Vagina (tissue), 2 donors: ENCODE measurements around the gene TRPV3. TPM values are rescaled to one million over a fixed set of nuclear protein-coding genes. Genes with fewer than 3 reads are reported as not detected.
"Not testable (repeated sequence)": the region's sequence is repeated elsewhere in the genome, so short reads cannot be mapped to it uniquely, and the experiment has no call there.

ENCODE experiments used
- DNase-seq, 2 donors: peaks; one replicate each; pipeline ENCODE4 v3.0.0-alpha.2; 2017; ENCODE audit errors: extremely low spot score in 2 of 2
- H3K27ac ChIP-seq: fragments of 200-600 bp; sonication (generic); one replicate; pipeline ENCODE4 v1.5.1; 2019
- H3K27me3 ChIP-seq: fragments of 200-600 bp; sonication (generic); one replicate; pipeline ENCODE4 v1.5.1; 2019
- H3K36me3 ChIP-seq, 2 donors: fragments of 200-600 bp; sonication (generic); one replicate each; pipeline ENCODE4 v1.5.1; 2017 to 2019
- H3K4me1 ChIP-seq: fragments of 200-600 bp; sonication (generic); one replicate; pipeline ENCODE4 v1.5.1; 2019
- H3K4me3 ChIP-seq, 2 donors: fragments of 200-600 bp; sonication (generic); 1 replicate in 1 of 2; 2 replicates in 1 of 2; pipeline ENCODE4 v1.5.1; 2016 to 2019
- H3K9me3 ChIP-seq: fragments of 200-600 bp; sonication (generic); one replicate; pipeline ENCODE4 v1.5.1; 2019
- POLR2A ChIP-seq, 2 donors: fragments of 450-650 bp; IDR thresholded peaks; one replicate each; pipeline ENCODE4 v1.6.1; 2017; ENCODE audit warnings: antibody characterized with exemption in 2 of 2, mild to moderate bottlenecking in 2 of 2, moderate library complexity in 2 of 2
- POLR2AphosphoS5 ChIP-seq, 2 donors: sonication (generic); formaldehyde crosslinking; IDR thresholded peaks; one replicate each; pipeline ENCODE4 v1.9.0; 2017; ENCODE audit warnings: antibody characterized with exemption in 2 of 2, mild to moderate bottlenecking in 2 of 2, low read depth in 1 of 2; ENCODE audit not compliant: insufficient read depth in 1 of 2
- intact Hi-C: fragments of 100-400 bp; cut with DNase I; formaldehyde crosslinking; loops from one replicate; pipeline ENCODE4 v1.15.1; 2023
- total RNA-seq: library from RNA; depleted of rRNA; stranded (reverse); fragments of >200 nt; gene quantifications from one replicate; pipeline ENCODE4 v1.2.3, GENCODE V29; 2016
- TF ChIP-seq, protein P1 (sequence below), 3 experiments: fragments of 450-650 bp in 2 of 3; fragments of 200-600 bp in 1 of 3; sonication (generic) in 1 of 3; IDR thresholded peaks; one replicate each; pipeline ENCODE4 v1.5.1; 2017 to 2019; ENCODE audit warnings: antibody characterized with exemption in 3 of 3, mild to moderate bottlenecking in 2 of 3, moderate library complexity in 2 of 3

TRPV3 gene
- total RNA-seq, 1 donor from 2014 or later = 3.2 TPM

DNA sequence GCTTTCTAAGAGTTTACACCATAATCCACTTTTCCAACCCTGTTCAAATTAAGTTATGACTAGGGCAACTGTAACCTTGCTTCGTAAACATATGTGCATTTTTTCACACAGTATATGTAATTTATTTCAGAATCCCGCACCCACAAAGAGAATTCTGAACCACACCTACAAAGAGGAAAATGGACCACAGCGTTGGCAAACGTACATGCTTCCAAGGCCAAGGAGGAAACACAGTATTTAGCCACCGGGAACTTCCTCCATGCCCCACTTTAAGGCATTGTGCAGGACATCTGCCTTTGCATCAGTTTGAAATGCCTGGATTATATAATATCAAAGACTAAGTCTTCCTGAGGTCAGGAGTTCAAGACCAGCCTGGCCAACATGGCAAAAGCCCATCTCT is 88.1 kb downstream of the TRPV3 start:
- Histone ChIP-seq H3K4me3 (no peak overlapping the region), H3K27me3 (no peaks in the 10 kb centered on the region), H3K27ac (no peak overlapping the region), H3K4me1 (peaks cover 8% of the 10 kb centered on the region), H3K9me3 (no peaks in the 10 kb centered on the region), H3K36me3 (no peaks in the 10 kb centered on the region)
- no peak for DNase-seq
- intact Hi-C loops = no loop called here
- TF ChIP-seq POLR2AphosphoS5 (IDR thresholded peaks at IDR 0.05; ENCODE audit: insufficient read depth in 1 of 2, low read depth in 1 of 2) (no peak), POLR2A (IDR thresholded peaks at IDR 0.05) (no peak)
- TF ChIP-seq, protein P1, sequence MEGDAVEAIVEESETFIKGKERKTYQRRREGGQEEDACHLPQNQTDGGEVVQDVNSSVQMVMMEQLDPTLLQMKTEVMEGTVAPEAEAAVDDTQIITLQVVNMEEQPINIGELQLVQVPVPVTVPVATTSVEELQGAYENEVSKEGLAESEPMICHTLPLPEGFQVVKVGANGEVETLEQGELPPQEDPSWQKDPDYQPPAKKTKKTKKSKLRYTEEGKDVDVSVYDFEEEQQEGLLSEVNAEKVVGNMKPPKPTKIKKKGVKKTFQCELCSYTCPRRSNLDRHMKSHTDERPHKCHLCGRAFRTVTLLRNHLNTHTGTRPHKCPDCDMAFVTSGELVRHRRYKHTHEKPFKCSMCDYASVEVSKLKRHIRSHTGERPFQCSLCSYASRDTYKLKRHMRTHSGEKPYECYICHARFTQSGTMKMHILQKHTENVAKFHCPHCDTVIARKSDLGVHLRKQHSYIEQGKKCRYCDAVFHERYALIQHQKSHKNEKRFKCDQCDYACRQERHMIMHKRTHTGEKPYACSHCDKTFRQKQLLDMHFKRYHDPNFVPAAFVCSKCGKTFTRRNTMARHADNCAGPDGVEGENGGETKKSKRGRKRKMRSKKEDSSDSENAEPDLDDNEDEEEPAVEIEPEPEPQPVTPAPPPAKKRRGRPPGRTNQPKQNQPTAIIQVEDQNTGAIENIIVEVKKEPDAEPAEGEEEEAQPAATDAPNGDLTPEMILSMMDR (IDR thresholded peaks at IDR 0.05) = no peak

DNA sequence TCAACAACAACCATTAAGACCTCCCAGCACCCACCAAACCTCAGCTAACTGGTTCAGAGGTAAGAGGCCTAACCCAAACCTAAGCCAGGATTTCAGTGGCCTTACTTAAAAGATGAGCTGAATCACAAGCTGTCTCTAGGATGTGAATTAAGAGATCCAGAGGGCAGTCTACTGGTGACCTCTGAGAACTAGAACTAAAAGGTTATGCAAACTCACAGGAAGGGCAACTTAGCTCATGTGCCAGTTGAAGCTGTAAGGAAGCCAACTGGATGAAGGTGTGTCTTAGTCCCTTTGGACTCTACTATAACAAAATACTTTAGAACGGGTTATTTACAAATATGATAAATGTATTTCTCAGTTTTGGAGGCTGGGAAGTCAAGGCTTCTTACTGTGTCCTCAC is 91.3 kb downstream of the TRPV3 start:
- H3K4me3 ChIP-seq, H3K4me1 ChIP-seq, intact Hi-C loops, H3K9me3 ChIP-seq, H3K27me3 ChIP-seq, DNase-seq, H3K36me3 ChIP-seq, H3K27ac ChIP-seq: not testable (repeated sequence)

Other genes with a start within 250 kb of the TRPV3 start
- gene OR3A2, start 171.5 kb downstream of the TRPV3 start, total RNA-seq = not detected
- gene OR1E1, start 159.4 kb downstream of the TRPV3 start, total RNA-seq = not detected
- not detected for gene OR3A3, start 146.4 kb downstream of the TRPV3 start, total RNA-seq
- not detected for gene OR1E2, start 124.0 kb downstream of the TRPV3 start, total RNA-seq
- gene SPATA22, start 86.0 kb downstream of the TRPV3 start, total RNA-seq = not detected
- gene ASPA, start 81.8 kb downstream of the TRPV3 start, total RNA-seq = 2.2 TPM
- gene TRPV1, start 51.6 kb upstream of the TRPV3 start, total RNA-seq = 7.6 TPM
- gene SHPK, start 78.4 kb upstream of the TRPV3 start, total RNA-seq = 14.0 TPM
- 35.6 TPM for gene CTNS, start 78.9 kb upstream of the TRPV3 start, total RNA-seq
- 78.1 TPM for gene TAX1BP3, start 110.8 kb upstream of the TRPV3 start, total RNA-seq
- gene EMC6, start 111.0 kb upstream of the TRPV3 start, total RNA-seq = 18.9 TPM
- gene P2RX5, start 138.3 kb upstream of the TRPV3 start, total RNA-seq = 1.7 TPM
- 0.74 TPM for gene HASPIN, start 166.1 kb upstream of the TRPV3 start, total RNA-seq
- gene ITGAE, start 243.4 kb upstream of the TRPV3 start, total RNA-seq = 30.9 TPM